ENCODE measurements around the gene SDS.

Gene SDS

GRCh38 chr12:113424915-113425823, 21.5 kb upstream of the SDS start:
- DNase-seq = peak; percentile 42

DNA sequence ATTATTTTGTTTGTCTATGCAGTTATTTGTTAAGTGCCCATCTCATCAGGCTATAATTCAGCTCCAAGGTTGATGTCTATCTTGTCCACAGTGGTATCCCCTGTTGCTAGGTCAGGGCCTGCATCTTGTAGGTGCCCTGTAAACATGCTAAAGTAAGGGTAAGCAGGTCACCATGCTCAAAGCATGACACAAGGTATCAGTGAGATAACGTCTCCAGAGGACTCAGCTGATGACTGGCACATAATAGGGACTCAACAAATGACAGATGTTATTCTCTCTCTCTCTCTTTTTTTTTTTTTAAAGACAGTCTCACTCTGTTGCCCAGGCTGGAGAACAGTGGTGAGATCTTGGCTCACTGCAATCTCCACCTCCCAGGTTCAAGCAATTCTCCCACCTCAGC, 20.8 kb upstream of the SDS start:
- no peak for DNase-seq

DNA sequence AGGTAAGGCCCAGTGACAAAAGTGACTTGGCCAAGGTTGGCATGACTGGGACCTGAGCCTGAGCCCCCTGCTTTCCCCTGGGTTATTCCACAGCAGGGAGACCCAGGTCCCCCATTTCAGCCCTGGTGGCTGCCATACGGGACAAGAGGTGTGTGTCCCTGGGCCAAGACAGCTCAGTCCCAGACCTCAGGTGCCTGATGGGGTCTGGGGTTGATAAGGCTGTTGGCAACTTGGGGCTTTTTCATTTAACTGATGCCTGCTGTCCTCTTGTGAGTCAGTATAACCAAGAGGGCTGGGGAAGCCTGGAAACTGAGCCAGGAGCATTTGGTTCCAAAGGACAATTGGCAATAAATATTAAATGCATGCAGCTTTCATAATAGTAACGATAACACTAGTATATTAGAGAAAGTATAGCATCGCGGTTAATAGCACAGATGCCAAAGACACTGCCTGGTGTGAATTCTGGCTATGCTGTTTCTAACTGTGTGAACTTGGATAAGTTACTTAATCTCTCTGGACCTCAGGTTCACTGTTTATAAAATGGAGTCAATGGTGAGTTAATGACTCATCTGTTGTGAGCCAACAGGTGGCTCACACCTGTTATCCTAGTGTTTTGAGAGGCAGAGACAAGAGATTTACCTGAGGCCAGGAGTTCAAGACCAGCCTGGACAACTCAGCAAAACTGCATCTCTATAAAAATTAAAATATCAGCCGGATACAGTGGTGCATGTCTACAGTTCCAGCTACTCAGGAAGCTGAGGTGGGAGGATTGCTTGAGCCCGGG, 19.4 kb upstream of the SDS start:
- no peak for DNase-seq

GRCh38 chr12:113422030-113422885, 18.6 kb upstream of the SDS start, which contains the start of gene SDSL:
TSS of gene SDSL (plus strand) at chr12:113422380. CDS start at chr12:113427983, 5,603 bp downstream.
- DNase-seq = no peak

DNA sequence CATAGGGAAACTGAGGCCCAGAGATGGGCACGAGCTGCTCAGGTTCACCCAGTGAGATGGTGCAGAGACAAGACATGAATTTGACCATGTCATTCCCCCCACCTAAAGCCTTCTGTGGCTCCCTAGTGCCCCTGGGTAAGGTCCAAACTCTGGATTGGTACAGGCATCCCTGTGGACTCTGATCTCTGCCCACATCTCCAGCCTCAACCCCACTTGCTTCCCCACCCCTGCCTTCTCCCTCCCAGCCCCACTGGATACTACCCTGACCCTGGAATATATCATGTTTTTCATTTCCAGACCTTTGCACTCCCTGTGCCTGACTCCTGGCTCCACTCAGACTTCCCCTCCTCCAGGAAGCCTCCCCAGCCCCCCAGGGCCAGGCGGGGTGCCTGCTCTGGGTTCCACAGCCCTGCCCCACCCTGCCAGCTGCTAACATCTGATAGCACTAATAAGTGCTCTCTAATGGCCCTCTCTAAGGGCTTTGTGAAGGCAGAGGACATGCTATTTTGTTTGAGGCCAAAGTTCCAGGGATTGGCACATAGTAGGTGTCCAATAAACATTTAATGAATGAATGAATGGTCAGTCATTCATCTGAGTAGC, 17.4 kb upstream of the SDS start:
- no peak for DNase-seq

DNA sequence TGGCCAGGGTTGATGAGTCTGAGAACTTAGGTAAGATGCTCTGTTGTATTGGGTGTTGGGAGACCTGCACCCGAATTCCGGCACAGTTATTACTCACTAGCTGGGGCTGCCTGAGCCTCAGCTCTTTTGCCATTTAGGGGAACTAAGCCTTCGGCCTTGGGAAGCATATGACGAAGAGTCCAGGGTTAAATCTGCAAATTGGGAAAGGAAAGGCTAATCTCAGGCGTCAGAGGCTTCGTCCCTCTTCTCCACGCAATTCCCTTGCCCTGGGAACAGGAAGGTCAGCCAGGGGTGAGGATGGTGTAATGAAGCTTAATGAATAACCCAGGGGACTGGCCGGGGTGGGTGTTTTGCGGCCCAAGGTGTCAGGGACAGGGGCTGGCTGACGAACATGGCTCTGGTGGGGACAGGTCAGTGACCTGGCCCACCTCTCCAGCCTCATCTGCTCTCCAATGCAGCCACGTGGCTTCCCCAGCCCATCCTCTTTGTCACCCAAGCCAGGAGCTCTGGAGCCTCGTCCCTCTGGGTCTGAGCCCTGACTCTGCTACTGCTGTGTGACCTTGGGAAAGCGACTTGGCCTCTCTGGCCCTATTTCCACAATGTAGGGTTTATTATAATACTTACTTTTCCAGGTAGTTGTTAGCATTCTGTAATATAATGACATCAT, 14.7 kb upstream of the SDS start:
- DNase-seq = no peak

DNA sequence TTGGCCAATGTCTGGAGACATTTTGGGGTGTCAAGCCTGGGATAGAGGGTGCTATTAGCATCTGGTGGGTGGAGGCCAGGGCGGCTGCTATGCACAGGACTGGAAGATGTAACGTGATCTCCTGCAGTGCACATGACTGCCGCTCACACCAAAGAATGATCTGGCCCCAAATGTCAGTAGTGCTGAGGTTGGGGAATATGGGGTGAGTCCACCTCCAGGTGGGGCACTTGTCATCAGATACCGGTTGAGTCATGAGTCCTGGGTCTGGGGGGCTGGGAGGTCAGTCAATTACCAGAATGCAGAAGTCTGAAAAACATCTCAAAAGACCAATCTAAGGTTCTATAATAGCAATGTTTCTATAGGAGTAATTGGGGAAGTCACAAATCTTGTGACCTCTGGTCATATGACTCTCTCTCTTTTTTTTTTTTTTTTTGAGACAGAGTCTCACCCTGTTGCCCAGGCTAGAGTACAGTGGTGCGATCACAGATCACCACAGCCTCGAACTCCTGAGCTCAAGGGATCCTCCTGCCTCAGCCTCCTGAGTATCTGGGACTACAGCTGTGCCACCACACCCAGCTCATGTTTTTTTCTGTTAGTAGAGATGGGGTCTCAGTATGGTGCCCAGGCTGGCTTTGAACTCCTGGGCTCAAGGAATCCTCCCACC, 12.5 kb upstream of the SDS start:
- no peak for DNase-seq

DNA sequence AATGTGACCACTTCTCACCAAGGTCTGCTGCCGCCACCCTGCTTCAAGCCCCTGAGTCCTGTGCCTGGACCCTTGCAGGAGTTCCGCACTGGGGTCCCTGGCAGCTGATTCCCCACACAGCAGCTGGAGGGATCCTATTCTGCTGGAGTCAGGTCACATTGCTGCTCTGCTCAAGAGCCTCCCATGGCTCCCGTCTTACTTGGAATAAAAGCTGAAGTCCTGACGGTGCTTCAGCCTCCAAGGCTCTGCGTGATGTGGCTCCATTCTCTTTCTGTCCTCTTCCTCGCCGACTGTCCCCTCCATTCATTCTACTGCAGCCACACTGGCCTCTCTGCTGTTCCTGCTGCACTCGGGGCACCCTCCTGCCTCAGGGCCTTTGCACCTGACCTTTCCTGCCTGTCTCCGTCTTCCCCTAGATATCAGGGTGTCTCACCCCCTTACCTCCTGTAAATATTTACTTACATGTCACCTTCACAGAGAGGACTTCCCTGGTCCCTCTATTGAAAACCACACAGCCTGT, 10.9 kb upstream of the SDS start:
- DNase-seq = no peak

GRCh38 chr12:113413488-113413939, 9.8 kb upstream of the SDS start:
- DNase-seq = no peak

DNA sequence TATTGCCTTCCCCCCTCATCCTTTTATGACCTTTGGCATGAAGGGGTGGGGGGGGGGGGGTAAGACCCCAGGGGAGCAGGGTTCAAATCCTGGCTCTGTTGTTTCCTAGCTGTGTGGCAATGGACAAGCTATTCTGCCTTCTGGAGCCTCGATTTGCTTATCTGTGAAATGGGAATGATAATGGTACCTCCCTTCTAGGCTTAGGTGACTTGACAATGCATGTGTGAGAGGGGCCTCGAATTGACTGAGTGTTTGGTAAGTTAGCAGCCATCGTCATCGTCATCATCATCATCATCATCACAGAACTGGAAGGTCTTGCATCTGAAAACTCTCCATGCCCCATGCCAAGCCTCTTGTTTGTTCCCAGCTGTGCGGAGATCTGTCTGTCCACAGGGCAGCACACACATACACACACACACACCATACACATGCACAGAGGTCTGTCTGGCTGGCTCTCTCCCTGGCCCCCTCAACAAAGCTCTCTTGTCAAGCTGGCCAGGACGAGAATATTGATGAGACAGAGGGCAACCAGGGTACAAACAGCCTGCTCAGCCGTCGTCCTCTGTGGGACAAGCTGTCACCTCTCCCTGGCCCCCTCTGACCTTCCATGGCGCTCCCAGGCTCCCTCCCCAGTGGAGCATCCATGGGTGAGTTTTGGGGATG, 5.9 kb upstream of the SDS start:
- DNase-seq = no peak

DNA sequence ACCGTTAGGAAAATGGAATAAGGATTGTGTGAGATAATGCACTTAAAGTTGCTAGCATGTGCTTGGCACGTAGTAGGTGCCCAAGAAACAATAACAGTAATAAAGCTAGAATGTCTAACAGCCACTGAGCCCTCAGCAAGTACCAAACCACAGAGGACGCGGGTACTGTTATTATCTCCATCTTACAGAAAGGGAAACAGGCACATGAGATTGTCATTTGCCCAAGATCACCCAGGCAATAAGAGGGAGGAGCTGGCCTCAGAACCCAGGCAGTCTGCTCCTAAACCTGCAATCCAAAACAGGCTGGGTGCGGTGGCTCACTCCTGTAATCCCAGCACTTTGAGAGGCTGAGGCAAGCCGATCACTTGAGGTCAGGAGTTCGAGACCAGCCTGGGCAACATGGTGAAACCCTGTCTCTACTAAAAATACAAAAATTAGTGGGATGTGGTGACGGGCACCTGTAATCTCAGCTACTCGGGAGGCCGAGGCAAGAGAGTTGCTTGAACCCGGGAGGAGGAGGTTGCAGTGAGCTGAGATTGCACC, 5.1 kb upstream of the SDS start:
- DNase-seq = no peak

- no peak for DNase-seq
Measured at GRCh38 chr12:113407931-113408600, 4.4 kb upstream of the SDS start.

DNA sequence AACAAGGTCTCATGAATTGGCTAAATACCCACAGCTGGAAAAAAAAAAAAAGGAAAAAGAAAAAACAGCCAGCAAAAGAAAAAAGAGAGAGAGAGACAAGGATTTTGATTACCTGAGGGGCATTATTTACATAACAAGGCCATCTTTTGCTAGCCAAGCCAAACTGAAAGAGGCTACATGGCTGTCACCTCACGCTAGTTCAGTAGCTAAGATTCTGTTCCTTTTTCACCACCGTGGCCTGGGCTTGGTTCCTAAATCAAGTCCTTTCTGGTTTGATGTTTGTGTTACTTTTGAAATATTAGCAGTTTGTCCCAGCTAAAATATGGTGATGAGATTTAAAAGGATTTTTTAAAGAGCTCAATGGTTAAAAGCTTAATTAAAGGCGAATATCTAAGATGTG, 2.0 kb upstream of the SDS start:
- DNase-seq = no peak

GRCh38 chr12:113402586-113403260, 964 bp downstream of the SDS start:
- DNase-seq = no peak

DNA sequence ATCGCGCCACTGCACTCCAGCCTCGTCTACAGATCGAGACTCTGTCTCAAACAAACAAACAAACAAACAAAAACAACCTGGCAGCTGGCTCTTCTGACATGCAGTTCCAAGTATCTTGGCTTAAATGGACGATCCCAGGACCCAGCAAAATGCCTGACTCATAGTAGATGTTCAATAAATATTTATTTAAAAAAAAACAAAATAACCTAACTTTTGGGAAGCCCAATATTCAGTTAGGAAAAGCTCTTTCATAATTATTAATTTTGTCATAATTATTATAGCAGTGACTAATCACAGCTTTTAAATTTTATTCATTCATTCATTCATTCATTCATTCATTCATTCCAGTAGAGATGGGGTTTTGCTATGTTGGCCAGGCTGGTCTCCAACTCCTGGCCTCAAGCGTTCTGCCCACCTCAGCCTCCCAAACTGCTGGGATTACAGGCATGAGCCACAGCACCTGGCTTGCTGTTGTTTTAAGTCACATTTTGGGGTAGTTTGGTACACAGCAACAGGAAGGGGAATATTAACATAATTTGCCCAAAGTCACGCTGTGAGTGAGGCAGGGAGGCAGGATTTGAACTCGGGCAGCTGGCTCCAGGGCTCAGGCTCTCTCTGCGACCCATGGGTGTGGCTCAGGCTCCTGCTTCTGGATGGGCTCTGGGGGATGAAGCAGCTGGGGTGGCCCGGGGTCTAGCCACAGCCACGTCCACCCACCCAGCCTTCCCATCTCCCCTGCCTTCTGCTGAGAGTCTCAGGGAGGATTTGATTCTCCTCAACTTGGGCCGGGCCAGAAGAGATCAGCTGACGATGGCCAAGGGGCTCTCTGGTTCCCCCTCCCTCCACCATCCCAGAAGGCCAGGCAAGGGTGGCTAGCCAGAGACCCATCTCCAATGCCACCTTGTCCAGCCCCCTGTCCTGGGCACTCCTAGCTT, 2.4 kb downstream of the SDS start:
- DNase-seq = no peak

GRCh38 chr12:113400362-113400761, 3.3 kb downstream of the SDS start:
- no peak for DNase-seq

- DNase-seq = no peak
Measured at GRCh38 chr12:113399490-113399889, 4.2 kb downstream of the SDS start.

Data from 8988T (cell line).